ENCODE data around the gene SMCO2. TPM values are rescaled to one million over a fixed set of nuclear protein-coding genes. Genes with fewer than 3 reads are reported as not detected.

SMCO2 gene
- total and polyA plus RNA-seq, 9 of the 15 experiments (the other 6 are each of a cell fraction or from before 2014, with no cell fraction given), result not detected

DNA sequence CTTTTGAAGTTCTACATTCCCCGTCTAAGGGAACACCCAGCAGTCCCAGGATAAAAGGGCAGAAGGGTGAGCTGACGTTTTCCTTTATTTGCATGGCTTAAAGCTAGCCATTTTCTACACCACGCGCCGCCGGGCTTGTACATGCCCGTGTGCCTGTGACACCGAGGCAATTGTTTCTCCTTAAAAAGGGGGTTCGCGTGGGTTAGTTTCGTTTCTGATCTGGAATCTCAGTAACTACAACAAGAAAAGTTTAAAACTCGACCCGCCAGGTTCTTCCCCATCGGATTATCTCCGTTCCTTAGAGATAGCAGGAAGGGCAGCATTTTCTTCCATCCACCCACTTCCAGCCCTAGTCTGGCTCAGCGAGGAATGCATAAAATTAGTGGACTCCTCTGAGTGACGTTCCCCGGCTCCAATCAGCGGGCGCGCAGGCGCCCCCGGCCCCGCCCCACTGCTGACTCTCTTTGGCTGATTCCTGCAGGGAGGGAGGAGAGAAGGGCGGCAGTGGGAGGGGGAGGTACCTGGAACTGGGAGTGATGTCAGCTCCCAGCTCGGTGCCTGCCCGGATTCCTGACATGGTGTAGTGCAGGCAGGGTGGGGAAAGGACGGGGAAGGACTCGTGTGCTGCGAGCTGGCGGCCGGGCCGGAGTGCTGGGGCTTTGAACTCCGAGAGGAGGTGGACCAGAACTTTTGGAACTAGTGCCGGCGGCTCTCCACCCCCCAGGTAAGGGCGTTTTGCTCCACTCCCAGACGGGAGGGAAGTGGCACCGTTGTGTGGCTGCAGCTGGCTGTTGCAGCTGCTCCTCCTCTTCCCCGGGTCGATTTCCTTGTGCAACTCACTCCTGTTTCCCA lies 77.3 kb downstream of the SMCO2 start, which contains the start of gene PPFIBP1 (continued):
- TF ChIP-seq, protein P1, sequence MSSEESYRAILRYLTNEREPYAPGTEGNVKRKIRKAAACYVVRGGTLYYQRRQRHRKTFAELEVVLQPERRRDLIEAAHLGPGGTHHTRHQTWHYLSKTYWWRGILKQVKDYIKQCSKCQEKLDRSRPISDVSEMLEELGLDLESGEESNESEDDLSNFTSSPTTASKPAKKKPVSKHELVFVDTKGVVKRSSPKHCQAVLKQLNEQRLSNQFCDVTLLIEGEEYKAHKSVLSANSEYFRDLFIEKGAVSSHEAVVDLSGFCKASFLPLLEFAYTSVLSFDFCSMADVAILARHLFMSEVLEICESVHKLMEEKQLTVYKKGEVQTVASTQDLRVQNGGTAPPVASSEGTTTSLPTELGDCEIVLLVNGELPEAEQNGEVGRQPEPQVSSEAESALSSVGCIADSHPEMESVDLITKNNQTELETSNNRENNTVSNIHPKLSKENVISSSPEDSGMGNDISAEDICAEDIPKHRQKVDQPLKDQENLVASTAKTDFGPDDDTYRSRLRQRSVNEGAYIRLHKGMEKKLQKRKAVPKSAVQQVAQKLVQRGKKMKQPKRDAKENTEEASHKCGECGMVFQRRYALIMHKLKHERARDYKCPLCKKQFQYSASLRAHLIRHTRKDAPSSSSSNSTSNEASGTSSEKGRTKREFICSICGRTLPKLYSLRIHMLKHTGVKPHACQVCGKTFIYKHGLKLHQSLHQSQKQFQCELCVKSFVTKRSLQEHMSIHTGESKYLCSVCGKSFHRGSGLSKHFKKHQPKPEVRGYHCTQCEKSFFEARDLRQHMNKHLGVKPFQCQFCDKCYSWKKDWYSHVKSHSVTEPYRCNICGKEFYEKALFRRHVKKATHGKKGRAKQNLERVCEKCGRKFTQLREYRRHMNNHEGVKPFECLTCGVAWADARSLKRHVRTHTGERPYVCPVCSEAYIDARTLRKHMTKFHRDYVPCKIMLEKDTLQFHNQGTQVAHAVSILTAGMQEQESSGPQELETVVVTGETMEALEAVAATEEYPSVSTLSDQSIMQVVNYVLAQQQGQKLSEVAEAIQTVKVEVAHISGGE (CRISPR knock-in tag; IDR thresholded peaks at IDR 0.05), result peak in 1 of 3 experiments; percentile 33; a peak in 1 of 6 replicates
- no peak for TF ChIP-seq KLF1 (tag; IDR thresholded peaks at IDR 0.05)
- TF ChIP-seq, protein P2, sequence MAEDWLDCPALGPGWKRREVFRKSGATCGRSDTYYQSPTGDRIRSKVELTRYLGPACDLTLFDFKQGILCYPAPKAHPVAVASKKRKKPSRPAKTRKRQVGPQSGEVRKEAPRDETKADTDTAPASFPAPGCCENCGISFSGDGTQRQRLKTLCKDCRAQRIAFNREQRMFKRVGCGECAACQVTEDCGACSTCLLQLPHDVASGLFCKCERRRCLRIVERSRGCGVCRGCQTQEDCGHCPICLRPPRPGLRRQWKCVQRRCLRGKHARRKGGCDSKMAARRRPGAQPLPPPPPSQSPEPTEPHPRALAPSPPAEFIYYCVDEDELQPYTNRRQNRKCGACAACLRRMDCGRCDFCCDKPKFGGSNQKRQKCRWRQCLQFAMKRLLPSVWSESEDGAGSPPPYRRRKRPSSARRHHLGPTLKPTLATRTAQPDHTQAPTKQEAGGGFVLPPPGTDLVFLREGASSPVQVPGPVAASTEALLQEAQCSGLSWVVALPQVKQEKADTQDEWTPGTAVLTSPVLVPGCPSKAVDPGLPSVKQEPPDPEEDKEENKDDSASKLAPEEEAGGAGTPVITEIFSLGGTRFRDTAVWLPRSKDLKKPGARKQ (CRISPR knock-in tag; IDR thresholded peaks at IDR 0.05), result no peak
- no peak for TF ChIP-seq ZNF707 (CRISPR knock-in tag; conservative IDR thresholded peaks at IDR 0.05)
- TF ChIP-seq, protein P3, sequence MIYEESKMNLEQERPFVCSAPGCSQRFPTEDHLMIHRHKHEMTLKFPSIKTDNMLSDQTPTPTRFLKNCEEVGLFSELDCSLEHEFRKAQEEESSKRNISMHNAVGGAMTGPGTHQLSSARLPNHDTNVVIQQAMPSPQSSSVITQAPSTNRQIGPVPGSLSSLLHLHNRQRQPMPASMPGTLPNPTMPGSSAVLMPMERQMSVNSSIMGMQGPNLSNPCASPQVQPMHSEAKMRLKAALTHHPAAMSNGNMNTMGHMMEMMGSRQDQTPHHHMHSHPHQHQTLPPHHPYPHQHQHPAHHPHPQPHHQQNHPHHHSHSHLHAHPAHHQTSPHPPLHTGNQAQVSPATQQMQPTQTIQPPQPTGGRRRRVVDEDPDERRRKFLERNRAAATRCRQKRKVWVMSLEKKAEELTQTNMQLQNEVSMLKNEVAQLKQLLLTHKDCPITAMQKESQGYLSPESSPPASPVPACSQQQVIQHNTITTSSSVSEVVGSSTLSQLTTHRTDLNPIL (CRISPR knock-in tag; IDR thresholded peaks at IDR 0.05), result no peak
- no peak for TF ChIP-seq FIP1L1 (IDR thresholded peaks at IDR 0.05; ENCODE audit: low read depth, low read length, poor library complexity, severe bottlenecking)
- TF ChIP-seq STAT5B (CRISPR knock-in tag; IDR thresholded peaks at IDR 0.05), result no peak
- no peak for TF ChIP-seq ZNF384 (IDR thresholded peaks at IDR 0.05; ENCODE audit: low read depth, low read length)
- TF ChIP-seq EZH2 (IDR thresholded peaks at IDR 0.05; ENCODE audit: borderline replicate concordance, low read depth, low read length), result no peak
- peak in 1 of 2 experiments; percentile 79; a peak in 1 of 4 replicates for TF ChIP-seq SRF (CRISPR knock-in tag; IDR thresholded peaks at IDR 0.05)
- no peak for TF ChIP-seq ZNF586 (CRISPR knock-in tag; conservative IDR thresholded peaks at IDR 0.05)
- TF ChIP-seq, protein P4, sequence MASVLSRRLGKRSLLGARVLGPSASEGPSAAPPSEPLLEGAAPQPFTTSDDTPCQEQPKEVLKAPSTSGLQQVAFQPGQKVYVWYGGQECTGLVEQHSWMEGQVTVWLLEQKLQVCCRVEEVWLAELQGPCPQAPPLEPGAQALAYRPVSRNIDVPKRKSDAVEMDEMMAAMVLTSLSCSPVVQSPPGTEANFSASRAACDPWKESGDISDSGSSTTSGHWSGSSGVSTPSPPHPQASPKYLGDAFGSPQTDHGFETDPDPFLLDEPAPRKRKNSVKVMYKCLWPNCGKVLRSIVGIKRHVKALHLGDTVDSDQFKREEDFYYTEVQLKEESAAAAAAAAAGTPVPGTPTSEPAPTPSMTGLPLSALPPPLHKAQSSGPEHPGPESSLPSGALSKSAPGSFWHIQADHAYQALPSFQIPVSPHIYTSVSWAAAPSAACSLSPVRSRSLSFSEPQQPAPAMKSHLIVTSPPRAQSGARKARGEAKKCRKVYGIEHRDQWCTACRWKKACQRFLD (CRISPR knock-in tag; IDR thresholded peaks at IDR 0.05), result no peak
- no peak for TF ChIP-seq TEAD4 (IDR thresholded peaks at IDR 0.05; ENCODE audit: low read length)
- no peak for TF ChIP-seq TEAD4 (CRISPR knock-in tag; IDR thresholded peaks at IDR 0.05; ENCODE audit: borderline replicate concordance)
- no peak for TF ChIP-seq RNF2 (IDR thresholded peaks at IDR 0.05)
- no peak for TF ChIP-seq MCM2 (IDR thresholded peaks at IDR 0.05; ENCODE audit: low read depth)
- TF ChIP-seq TAL1 (IDR thresholded peaks at IDR 0.05), result no peak

Data from K562 (cell line).